Left lobe of liver (tissue), 2 donors: ENCODE results near the gene RTN4RL2. TPM values are rescaled to one million over a fixed set of nuclear protein-coding genes. Genes with fewer than 3 reads are reported as not detected.
A peak's percentile ranks its signal among the peaks of the same experiment; 100 is the strongest.

Source experiments
- ATAC-seq: fragments of 200-7000 bp; cut with Tn5 transposase; one replicate; pipeline ENCODE4 v1.9.1; 2020; ENCODE audit warnings: mild to moderate bottlenecking, moderate library complexity
- DNase-seq: peaks from one replicate; pipeline ENCODE4 v3.0.0-alpha.2; 2020; ENCODE audit warnings: low spot score
- total RNA-seq: library from RNA; stranded (reverse); gene quantifications from one replicate; pipeline ENCODE4 v1.2.1, GENCODE V29; 2021
- donor health status: DM: no; HTN: no; CAD: no; lungs with moderate emphysema.
- donor health status: DM: no; HTN: yes; CAD: no.

Gene RTN4RL2
- total RNA-seq, 1 donor from 2014 or later, result 22.0 TPM

- ATAC-seq (peak; percentile 82), DNase-seq (peak; percentile 87)
These were observed 55.2 kb downstream of the RTN4RL2 start, which contains the start of gene SLC43A1 for GRCh38 chr11:57515332-57516060. TSS of gene SLC43A1 (minus strand) at chr11:57515702. CDS start at chr11:57514111, 1,591 bp downstream.

GRCh38 chr11:57516061-57516443 lies 55.7 kb downstream of the RTN4RL2 start:
- ATAC-seq, result no peak
- DNase-seq, result no peak

GRCh38 chr11:57521116-57521515 lies 60.8 kb downstream of the RTN4RL2 start:
- ATAC-seq, result no peak

GRCh38 chr11:57523419-57523818 lies 63.1 kb downstream of the RTN4RL2 start:
- no peak for DNase-seq
- ATAC-seq, result no peak

More at GRCh38 chr11:57521116-57521515, 60.8 kb downstream of the RTN4RL2 start:
- DNase-seq, result no peak

Other genes starting within 250 kb of the RTN4RL2 start
- gene APLNR, start 223.3 kb upstream of the RTN4RL2 start, total RNA-seq, result 2.4 TPM
- gene TNKS1BP1, start 135.6 kb upstream of the RTN4RL2 start, total RNA-seq, result 102 TPM
- 24.3 TPM for gene SSRP1, start 124.6 kb upstream of the RTN4RL2 start, total RNA-seq
- 0.50 TPM for gene P2RX3, start 122.2 kb upstream of the RTN4RL2 start, total RNA-seq
- not detected for gene PRG3, start 79.4 kb upstream of the RTN4RL2 start, total RNA-seq
- 1.6 TPM for gene PRG2, start 69.9 kb upstream of the RTN4RL2 start, total RNA-seq
- 127 TPM for gene SLC43A3, start 33.4 kb upstream of the RTN4RL2 start, total RNA-seq
- 115 TPM for gene SLC43A1, start 55.2 kb downstream of the RTN4RL2 start, total RNA-seq
- gene TIMM10, start 70.2 kb downstream of the RTN4RL2 start, total RNA-seq, result 39.3 TPM
- gene SMTNL1, start 77.1 kb downstream of the RTN4RL2 start, total RNA-seq, result not detected
- 53.0 TPM for gene UBE2L6, start 107.1 kb downstream of the RTN4RL2 start, total RNA-seq
- gene SERPING1, start 137.2 kb downstream of the RTN4RL2 start, total RNA-seq, result 1,854 TPM
- gene YPEL4, start 189.4 kb downstream of the RTN4RL2 start, total RNA-seq, result 0.33 TPM
- 6.1 TPM for gene CLP1, start 197.2 kb downstream of the RTN4RL2 start, total RNA-seq
- gene ZDHHC5, start 207.6 kb downstream of the RTN4RL2 start, total RNA-seq, result 26.3 TPM